ENCODE data around the gene SYPL2.

DNA sequence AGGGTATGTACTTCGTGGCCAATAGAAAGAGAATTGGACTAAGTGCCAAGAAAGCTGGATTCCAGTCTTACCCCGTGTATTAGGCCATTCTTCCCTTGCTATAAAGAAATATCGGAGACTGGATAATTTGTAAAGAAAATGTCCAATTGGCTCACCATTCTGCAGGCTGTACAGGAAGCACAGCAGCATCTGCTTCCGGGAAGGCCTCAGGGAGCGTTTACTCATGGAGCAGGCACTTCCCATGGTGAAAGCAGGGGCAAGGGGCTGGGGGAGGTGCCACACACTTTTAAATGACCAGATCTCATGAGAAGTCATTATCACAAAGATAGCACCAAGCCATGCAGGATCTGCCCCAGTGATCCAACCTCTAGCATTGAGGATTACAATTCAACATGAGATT lies 51.0 kb downstream of the SYPL2 start:
- TF ChIP-seq CTCF (IDR thresholded peaks at IDR 0.05; ENCODE audit: low read depth, low read length, missing input control) (no peak), RAD21 (IDR thresholded peaks at IDR 0.05) (no peak), YY1 (IDR thresholded peaks at IDR 0.05) (no peak), RXRA (IDR thresholded peaks at IDR 0.05) (no peak), ATF3 (IDR thresholded peaks at IDR 0.05) (no peak), FOXA1 (IDR thresholded peaks at IDR 0.05) (no peak), TAF1 (conservative IDR thresholded peaks at IDR 0.05) (no peak)
- TF ChIP-seq, protein P1, sequence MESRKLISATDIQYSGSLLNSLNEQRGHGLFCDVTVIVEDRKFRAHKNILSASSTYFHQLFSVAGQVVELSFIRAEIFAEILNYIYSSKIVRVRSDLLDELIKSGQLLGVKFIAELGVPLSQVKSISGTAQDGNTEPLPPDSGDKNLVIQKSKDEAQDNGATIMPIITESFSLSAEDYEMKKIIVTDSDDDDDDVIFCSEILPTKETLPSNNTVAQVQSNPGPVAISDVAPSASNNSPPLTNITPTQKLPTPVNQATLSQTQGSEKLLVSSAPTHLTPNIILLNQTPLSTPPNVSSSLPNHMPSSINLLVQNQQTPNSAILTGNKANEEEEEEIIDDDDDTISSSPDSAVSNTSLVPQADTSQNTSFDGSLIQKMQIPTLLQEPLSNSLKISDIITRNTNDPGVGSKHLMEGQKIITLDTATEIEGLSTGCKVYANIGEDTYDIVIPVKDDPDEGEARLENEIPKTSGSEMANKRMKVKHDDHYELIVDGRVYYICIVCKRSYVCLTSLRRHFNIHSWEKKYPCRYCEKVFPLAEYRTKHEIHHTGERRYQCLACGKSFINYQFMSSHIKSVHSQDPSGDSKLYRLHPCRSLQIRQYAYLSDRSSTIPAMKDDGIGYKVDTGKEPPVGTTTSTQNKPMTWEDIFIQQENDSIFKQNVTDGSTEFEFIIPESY (IDR thresholded peaks at IDR 0.05): no peak
